GM08714 (cell line): Measurements from ENCODE around the gene SBK1.
"Not testable (repeated sequence)": the region's sequence is repeated elsewhere in the genome, so short reads cannot be mapped to it uniquely, and the experiment has no call there.

Experiments
- H3K4me3 ChIP-seq: fragments of 200-500 bp; sonication (Bioruptor generic); 2 replicates; pipeline ENCODE4 v1.5.1; 2014; ENCODE audit warnings: mild to moderate bottlenecking, low read length, inconsistent platforms
- ZNF274 ChIP-seq: IDR thresholded peaks from 2 replicates; pipeline ENCODE4 v1.6.1; 2012; ENCODE audit warnings: mild to moderate bottlenecking, low read depth, low read length

SBK1 gene

DNA sequence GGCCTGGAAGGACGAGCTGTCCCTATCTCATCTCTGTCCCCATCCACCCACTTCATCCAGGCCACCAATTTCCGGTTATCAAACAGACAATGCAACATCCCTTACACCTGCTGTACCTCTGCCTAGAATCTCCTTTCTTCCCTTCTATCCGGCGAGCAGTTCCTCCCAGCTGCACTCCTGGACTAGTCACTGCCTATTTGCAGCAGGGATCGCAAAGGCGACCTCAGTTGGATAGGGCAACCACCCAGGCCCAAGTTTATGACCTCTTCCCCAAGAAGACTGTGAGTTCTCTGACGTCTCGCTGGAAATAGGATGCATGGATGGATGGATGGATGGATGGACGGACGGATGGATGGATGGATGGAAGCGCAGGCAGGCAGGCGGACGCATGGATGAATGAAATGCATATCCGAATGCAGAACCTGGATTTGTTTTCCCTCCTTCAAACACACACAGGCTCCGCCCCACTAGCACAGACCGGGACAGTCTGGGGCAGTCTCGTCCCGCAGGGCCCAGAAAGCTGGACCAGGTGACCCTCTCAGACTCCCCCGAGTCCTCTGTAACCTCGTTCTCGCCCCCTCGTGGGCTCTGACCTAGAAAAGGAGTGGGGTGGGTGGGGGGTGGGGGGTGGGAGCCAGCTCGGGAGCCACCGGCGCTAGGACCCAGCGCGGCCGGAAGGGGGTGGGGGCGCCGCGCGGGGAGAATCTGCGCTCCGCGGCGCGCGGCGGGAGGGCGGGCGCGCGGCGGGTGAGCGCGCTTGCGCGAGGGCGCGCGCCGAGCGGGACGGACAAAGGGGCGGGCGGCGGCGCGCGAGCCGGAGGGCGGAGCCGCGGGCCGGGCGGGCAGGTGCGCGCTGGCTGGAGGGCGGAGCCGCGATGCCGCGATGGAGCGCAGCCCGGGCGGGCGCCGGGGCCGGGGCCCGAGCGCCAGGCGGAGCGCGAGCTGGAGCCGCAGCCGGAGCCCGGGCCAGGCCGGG, at the start of gene SBK1:
SBK1 (plus strand) TSS at position 875 of the 976 bp plus-strand sequence. CDS start 24,867 bp downstream, outside the sequence.
- no peak for TF ChIP-seq ZNF274
- H3K4me3 ChIP-seq = peak within 1 kb of the TSS; percentile 71

DNA sequence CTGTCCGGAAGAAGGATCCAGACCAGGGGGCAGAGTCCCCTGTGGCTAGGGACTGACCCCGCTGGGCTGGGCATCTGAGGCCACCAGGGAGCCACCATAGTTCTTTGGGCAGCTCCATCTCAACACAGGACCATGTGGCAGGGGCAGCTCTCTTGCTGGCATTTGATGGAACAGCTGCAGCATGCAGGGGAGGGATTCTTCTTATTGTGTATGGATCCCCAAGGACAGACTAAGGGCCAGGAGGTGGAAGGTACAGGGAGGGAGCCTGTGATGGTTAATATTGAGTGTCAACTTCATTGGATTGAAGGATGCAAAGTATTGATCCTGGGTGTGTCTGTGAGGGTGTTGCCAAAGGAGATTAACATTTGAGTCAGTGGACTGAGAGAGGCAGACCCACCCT, 42.8 kb upstream of the SBK1 start:
- not testable (repeated sequence) for H3K4me3 ChIP-seq

DNA sequence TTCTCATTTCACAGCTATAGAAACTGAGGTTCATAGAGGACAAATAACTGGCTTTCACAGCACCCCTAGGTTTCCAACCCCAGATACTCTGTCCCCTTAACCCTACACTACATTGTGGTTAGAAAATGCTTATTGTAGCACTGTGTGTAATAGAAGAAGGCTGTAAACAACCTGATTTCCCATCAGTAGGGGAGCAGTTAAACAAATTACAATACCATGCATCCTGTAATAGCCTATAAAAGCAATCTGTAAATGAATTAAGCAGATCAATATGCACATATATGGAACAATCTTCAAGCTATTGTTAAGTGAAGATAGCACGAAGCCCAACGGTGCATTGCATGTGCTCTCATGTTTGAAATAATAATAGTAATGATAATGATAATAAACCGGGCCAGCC, 41.3 kb upstream of the SBK1 start:
- TF ChIP-seq ZNF274 = no peak
- H3K4me3 ChIP-seq = no peak overlapping the region

DNA sequence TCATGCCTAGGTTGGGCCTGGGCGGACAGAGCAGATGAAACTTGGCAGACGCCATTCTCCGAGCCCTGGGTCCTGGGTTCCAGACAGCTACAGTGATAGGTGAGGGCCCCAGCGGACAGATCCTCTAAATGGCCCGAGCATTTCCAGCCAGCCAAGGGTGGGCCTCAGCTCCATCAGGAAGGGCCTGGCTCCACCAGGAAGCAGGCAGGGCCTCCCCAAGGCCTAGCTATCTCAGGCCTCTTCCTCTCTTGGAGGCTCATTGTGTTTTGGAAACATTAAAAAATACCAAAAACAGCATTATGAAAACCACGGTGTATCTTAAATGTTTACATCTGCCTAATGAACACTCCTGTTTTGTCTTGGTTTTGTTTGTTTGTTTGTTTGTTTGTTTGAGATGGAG, 38.2 kb upstream of the SBK1 start:
- TF ChIP-seq ZNF274 = no peak
- no peak overlapping the region for H3K4me3 ChIP-seq

DNA sequence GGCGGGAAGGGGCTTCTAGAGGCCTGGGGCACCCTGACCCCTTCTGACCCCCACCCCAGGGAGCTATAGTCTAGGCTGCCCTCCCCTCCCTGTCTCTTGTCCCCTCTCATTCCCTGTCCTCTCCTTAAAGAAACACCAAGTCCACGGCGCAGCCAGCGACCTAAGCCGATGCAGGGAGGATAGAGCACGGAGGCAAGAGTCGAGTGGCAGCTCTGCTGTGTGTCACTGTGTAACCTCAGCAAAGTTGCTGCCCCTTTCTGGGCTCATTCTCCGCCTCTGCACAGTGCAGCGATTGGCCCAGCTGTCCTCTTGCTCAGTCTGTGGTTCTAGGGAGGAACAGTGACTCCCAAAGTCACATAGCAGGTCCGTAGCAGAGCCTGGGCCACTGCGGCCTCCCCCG, 36.5 kb upstream of the SBK1 start:
- no peak for TF ChIP-seq ZNF274
- no peak overlapping the region for H3K4me3 ChIP-seq

DNA sequence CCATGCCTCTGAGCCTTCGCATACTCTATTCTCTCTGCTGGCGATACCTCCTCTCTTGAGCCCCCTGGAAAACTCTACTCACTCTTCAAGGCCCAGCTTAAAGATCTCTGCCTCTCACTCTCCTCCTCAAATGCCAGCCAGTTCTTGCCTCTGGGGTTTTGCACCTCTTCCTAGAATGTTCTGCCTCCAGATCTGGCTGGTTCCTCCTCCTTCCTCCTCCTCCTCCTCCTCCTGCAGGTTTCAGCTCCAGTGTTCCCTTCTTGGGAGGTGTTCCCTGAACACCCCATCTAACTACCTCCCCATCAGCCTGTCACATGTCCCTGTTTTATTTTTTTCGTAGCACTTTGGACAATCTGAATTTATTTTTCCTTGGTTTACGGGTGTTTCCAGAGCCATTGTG, 35.1 kb upstream of the SBK1 start:
- no peak for TF ChIP-seq ZNF274
- H3K4me3 ChIP-seq = no peak overlapping the region

DNA sequence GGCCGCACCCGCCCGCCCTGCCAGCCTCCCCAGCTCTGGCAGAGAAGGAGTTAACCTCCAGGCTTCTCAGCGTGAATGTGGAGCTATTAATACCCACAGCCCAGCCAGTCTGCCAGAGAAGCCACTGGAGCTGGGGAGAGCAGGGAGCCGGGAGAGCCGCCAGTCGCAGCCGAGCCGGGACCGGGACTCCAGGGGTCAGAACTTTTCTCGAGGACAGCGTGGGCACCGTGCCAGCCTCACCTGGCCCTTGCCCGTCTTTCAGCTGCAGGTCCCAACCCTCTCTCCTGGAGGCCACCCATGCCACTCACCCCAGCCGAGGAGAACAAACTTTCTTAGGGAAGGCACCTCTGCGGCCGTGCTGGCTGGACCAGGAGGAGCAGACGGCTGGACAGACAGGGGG, 33.8 kb upstream of the SBK1 start:
- no peak overlapping the region for H3K4me3 ChIP-seq

DNA sequence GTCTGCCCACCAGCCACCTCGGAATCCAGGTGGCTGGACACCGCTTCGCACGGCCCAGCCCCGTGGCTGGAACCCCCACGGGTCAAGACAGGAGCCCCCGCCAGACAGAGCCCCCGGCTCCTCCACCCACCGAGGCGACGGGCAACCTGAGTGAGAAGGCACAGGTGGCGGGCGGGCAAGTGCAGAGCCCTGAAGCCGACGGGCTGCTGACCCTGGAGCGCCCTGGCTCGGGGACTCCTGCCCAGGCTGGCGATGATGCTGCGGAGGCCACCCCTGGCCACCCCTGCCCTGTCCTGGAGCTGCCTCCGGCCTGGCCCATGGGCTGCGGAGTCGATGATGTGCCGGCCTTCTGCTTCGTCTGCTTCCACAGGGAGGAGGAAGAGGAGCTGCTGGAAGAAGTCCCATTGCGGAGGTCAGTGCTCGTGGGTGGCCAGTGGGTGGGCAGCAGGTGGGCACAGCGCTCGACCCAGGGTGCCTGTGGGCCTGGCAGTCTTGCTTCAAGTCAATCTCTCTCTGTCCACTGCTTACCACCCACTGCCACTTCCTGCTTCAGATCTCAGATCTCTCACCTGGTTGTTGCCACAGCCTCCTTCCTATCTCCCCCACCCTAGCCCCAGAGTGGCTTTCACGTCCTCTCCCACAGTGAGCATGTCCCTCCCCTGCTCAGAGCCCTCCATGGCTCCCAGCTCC, 33.1 kb upstream of the SBK1 start:
- H3K4me3 ChIP-seq = no peak overlapping the region
- TF ChIP-seq ZNF274 = no peak

More for the DNA sequence above, 33.8 kb upstream of the SBK1 start:
- TF ChIP-seq ZNF274 = no peak

DNA sequence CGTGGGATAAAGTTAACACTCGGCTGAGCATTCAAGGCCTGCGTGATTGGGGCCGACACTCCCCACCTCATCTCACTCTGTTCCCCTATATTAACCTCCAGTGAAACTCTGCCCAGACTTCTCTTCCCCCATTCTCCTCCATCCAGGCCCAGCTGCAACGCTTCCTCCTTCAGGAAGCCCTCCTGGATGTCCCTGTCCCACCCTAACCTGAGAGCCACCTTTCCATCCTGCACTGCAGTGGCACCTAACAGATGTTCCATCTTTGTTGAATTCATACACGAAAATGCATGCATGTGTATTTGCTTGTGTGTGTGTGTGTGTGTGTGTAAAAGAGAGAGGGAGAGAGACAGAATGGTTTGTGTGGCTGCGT, 32.6 kb upstream of the SBK1 start:
- TF ChIP-seq ZNF274 = no peak

DNA sequence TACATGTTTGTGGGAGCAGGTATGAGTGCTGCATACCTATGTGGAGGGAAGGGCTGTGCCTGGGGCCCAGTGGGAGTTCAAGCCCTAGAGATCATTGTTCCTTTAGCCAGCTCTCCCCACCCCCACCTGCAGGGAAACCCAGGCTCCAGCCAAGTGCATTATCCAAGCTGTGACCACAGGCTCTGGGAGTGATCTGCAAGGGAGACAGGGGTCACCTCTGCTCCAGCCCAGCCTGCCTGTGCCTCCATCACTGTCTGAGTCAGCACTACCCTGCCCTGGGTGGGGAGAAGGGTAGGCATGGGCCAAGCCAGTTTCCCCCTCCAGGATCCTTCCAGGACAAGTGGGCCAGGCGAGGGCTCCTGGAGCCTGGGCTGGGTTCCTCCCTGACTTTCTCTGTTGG, 32.1 kb upstream of the SBK1 start:
- no peak overlapping the region for H3K4me3 ChIP-seq
- no peak for TF ChIP-seq ZNF274

More for the DNA sequence above, 32.6 kb upstream of the SBK1 start:
- no peak overlapping the region for H3K4me3 ChIP-seq

DNA sequence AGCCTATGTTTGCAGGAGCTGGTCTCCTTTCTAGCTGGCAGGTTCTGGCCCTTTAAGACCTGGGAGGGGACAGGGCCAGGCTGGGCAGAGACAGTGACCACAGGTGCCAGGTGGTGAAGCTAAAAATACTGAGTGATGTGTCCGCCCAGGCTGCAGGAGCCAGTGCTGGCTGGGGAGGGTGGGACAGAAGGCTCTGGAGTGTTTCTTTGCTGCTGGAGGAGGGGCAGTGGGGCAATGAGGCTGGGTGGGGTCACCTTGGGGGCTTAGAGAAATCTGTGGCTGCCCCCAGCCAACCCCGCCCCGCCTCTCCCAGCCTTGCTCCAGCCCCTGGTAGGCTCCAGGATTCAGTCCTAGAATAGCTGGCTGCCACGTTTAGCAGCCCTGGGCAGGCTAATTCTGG, 30.4 kb upstream of the SBK1 start:
- no peak for TF ChIP-seq ZNF274

DNA sequence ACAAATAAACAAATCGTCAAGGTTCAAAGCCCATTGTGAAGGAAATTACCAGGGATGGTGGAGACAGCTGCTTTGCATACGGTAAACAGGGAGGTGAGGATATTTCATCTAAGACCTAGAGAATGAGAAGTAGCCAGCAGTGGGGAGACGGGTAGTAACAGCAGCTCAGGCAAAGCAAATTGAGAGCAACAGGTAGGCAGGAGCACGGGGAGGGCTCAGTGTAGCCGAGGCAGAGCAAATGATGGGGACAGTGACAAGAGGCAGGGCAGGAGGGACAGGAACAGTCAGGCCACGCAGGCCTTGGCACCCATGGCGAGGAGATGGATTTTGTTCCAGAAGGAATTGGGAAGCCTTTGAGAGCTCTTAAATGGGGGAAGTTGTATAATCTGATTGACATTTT, 29.0 kb upstream of the SBK1 start:
- TF ChIP-seq ZNF274 = no peak
- no peak overlapping the region for H3K4me3 ChIP-seq

More for the DNA sequence above, 30.4 kb upstream of the SBK1 start:
- H3K4me3 ChIP-seq = no peak overlapping the region

DNA sequence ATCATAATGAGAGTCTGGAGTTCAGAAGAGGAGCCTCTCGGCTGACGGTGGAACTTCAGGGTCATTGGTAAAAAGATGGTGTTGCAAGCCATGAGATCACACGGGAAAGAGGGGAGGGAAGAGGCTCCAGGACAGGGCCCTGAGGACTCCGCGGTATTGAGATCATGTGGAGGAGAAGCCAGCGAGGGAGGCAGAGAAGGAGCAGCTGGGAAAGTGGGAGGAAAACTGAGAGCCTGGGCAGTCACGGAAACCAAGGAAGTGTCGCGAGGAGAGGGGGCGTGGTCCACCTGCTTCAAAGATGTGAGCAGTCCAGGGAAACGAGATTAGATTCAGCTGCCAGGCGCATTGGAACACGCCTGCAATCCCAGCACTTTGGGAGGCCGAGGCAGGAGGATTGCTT, 27.7 kb upstream of the SBK1 start:
- no peak for TF ChIP-seq ZNF274
- no peak overlapping the region for H3K4me3 ChIP-seq

DNA sequence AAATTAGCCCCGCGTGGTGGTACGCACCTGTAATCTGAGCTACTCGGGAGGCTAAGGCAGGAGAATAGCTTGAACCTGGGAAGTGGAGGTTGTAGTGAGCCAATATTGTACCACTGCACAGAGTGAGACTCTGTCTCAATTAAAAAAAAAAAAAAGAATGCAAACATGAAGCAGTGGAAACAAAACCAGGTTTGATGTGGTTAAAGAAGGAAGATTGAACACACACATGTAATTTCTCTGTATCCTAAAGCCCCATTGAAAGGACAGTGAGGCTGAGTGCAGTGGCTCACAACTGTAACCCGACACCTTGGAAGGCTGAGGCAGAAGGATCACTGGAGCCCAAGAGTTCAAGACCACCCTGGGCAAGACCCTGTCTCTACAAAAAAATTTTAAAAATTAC, 26.5 kb upstream of the SBK1 start:
- H3K4me3 ChIP-seq = no peak overlapping the region
- no peak for TF ChIP-seq ZNF274

DNA sequence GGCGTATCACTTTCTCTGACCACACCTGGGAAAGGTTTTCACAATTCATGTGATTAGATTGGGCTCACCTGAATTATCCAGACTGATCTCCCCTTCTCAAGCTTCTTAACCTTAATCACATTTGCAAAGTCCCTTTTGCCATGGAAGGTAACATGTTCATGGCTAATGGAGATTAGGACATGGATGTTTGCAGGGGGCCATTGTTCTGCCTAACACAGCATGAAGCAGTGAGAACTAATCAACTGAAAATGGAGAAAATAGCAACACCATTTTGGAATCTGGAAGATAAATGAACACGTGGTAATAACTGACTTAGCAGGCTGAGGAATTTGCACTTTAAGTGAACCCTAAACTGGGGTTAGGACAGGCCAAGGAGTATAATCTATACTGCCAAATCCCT, 25.0 kb upstream of the SBK1 start:
- H3K4me3 ChIP-seq = no peak overlapping the region
- TF ChIP-seq ZNF274 = no peak

DNA sequence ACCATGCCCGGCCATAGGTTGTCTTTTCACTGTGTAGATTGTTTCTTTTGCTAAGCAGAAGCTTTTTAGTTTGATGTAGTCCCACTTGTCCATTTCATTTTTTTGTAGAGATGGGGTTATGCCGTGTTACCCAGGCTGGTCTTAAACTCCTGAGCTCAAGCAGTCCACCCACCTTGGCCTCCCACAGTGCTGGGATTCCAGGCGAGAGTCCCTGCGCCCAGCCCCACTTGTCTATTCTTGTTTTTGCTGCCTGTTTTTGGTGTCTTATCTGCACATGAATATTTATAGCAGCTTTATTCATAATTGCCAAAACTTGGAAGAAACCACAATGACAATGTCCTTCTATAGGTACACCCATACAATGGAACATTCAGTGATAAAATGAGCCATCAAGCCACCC, 18.8 kb upstream of the SBK1 start:
- H3K4me3 ChIP-seq = no peak overlapping the region
- TF ChIP-seq ZNF274 = no peak
